UCSD-AML1 (cell line): Measurements from ENCODE around the gene STX3.

Source experiments
- DNase-seq: peaks from one replicate; lab custom pipeline; 2025; ENCODE audit not compliant: unreplicated experiment; lab: John Stamatoyannopoulos, UW

Gene STX3

GRCh38 chr11:59754859-59755700, at the start of gene STX3:
TSS of gene STX3 (plus strand) at chr11:59755376. CDS start at chr11:59755606, 230 bp downstream.
- DNase-seq = peak; percentile 69

GRCh38 chr11:59706518-59707285, 48.5 kb upstream of the STX3 start:
- DNase-seq = peak; percentile 49

- no peak for DNase-seq
Measured at GRCh38 chr11:59707371-59707770, 47.8 kb upstream of the STX3 start.

- DNase-seq = no peak
Measured at GRCh38 chr11:59708537-59708936, 46.6 kb upstream of the STX3 start.

GRCh38 chr11:59710136-59710847, 44.9 kb upstream of the STX3 start:
- DNase-seq = no peak

GRCh38 chr11:59713745-59714144, 41.4 kb upstream of the STX3 start, which contains the start of gene OR10V1:
TSS of gene OR10V1 (minus strand) at chr11:59713845. CDS start at chr11:59713845, 0 bp downstream.
- DNase-seq = no peak

- no peak for DNase-seq
Measured at GRCh38 chr11:59716051-59716450, 39.1 kb upstream of the STX3 start.

GRCh38 chr11:59719556-59719955, 35.6 kb upstream of the STX3 start:
- DNase-seq = no peak

GRCh38 chr11:59724066-59724465, 31.1 kb upstream of the STX3 start:
- no peak for DNase-seq

GRCh38 chr11:59727426-59727825, 27.8 kb upstream of the STX3 start:
- DNase-seq = no peak

- DNase-seq = no peak
Measured at GRCh38 chr11:59728154-59728553, 27.0 kb upstream of the STX3 start.

- peak; percentile 39 for DNase-seq
Measured at GRCh38 chr11:59728913-59729312, 26.3 kb upstream of the STX3 start.

GRCh38 chr11:59729834-59730233, 25.3 kb upstream of the STX3 start:
- no peak for DNase-seq

GRCh38 chr11:59730896-59731565, 24.1 kb upstream of the STX3 start:
- DNase-seq = no peak

GRCh38 chr11:59746111-59746510, 9.1 kb upstream of the STX3 start:
- no peak for DNase-seq

GRCh38 chr11:59753650-59754493, 1.3 kb upstream of the STX3 start:
- peak; percentile 75 for DNase-seq

GRCh38 chr11:59754494-59754858, 700 bp upstream of the STX3 start:
- no peak for DNase-seq

GRCh38 chr11:59755701-59756557, 753 bp downstream of the STX3 start:
- DNase-seq = peak; percentile 35

GRCh38 chr11:59756558-59756840, 1.3 kb downstream of the STX3 start:
- no peak for DNase-seq
